H1 (cell line): ENCODE measurements around the gene ARHGAP15. TPM values are rescaled to one million over a fixed set of nuclear protein-coding genes. Genes with fewer than 3 reads are reported as not detected.

Experiments used
- CBX8 ChIP-seq: fragments of 300-800, 300-1000 bp; sonication (generic); IDR thresholded peaks from 2 replicates; pipeline ENCODE4 v1.7.1; 2016; ENCODE audit warnings: low read depth, low read length, borderline replicate concordance
- EP300 ChIP-seq, 2 experiments: IDR thresholded peaks; 1 replicate in 1 of 2; 2 replicates in 1 of 2; pipeline ENCODE4 v1.6.1; 2011 to 2012; ENCODE audit warnings: low read depth in 2 of 2, low read length in 2 of 2, mild to moderate bottlenecking in 2 of 2, borderline replicate concordance in 1 of 2, inconsistent platforms in 1 of 2, moderate library complexity in 1 of 2
- MAFK ChIP-seq: IDR thresholded peaks from 2 replicates; pipeline ENCODE4 v1.6.1; 2012; ENCODE audit warnings: low read depth, mild to moderate bottlenecking, improper control_type of control experiment, low read length
- NRF1 ChIP-seq: IDR thresholded peaks from 2 replicates; pipeline ENCODE4 v1.6.1; 2011; ENCODE audit warnings: mild to moderate bottlenecking, low read depth, low read length, improper control_type of control experiment
- RFX5 ChIP-seq: IDR thresholded peaks from 2 replicates; pipeline ENCODE4 v1.6.1; 2011; ENCODE audit warnings: low read depth, low read length, improper control_type of control experiment, borderline replicate concordance
- RNF2 ChIP-seq: fragments of 200-900, 300-1000 bp; sonication (generic); IDR thresholded peaks from 2 replicates; pipeline ENCODE4 v1.7.1; 2016; ENCODE audit warnings: borderline replicate concordance, low read depth, mild to moderate bottlenecking, antibody characterized with exemption, low read length; ENCODE audit not compliant: poor library complexity, severe bottlenecking; ENCODE audit errors: missing control alignments
- RXRA ChIP-seq: IDR thresholded peaks from 2 replicates; pipeline ENCODE4 v1.6.1; 2011; ENCODE audit warnings: low read depth, mild to moderate bottlenecking, low read length, moderate library complexity; ENCODE audit not compliant: insufficient read depth
- SIN3A ChIP-seq, 2 experiments: IDR thresholded peaks in 1 of 2; conservative IDR thresholded peaks in 1 of 2; 2 replicates each; pipeline ENCODE4 v1.6.1; 2011 to 2012; ENCODE audit warnings: low read length in 2 of 2, improper control_type of control experiment in 1 of 2, low read depth in 1 of 2, mild to moderate bottlenecking in 1 of 2
- polyA plus RNA-seq, 7 experiments: library from polyadenylated mRNA; depleted of rRNA in 3 of 7; stranded (reverse) in 5 of 7; unstranded in 2 of 7; fragments of >200 nt in 5 of 7; fragments of 200-250 nt in 2 of 7; gene quantifications; 1 replicate in 5 of 7; 2 replicates in 1 of 7; 4 replicates in 1 of 7; pipeline versions ENCODE4 v1.2.1 to v1.2.3, GENCODE V29; 2011 to 2013; ENCODE audit warnings: missing spikeins in 2 of 7, mixed read lengths in 2 of 7
- total RNA-seq: library from RNA; stranded (reverse); fragmentation: NEBNext Ultra II Directional; extraction: Animal tissue kit (Norgen Biotek cat#: 25700); gene quantifications from 2 replicates; pipeline ENCODE4 v1.2.1, GENCODE V29; 2021

The ARHGAP15 gene
- total and polyA plus RNA-seq, 2 of the 8 experiments (the other 6 are each of a cell fraction or from before 2014, with no cell fraction given) = not detected

- TF ChIP-seq RXRA (no peak), RFX5 (no peak), RNF2 (no peak), CBX8 (no peak), SIN3A (conservative IDR thresholded peaks at IDR 0.05 in 1 of 2, IDR thresholded peaks at IDR 0.05 in 1 of 2; ENCODE audit: low read depth in 1 of 2, low read length in 2 of 2) (no peak), MAFK (no peak), NRF1 (no peak), EP300 (IDR thresholded peaks at IDR 0.05; ENCODE audit: borderline replicate concordance in 1 of 2, low read depth in 2 of 2, low read length in 2 of 2) (no peak)
- TF ChIP-seq, all 59 proteins: peak for 0
Measured at GRCh38 chr2:143615562-143615961, 486.3 kb downstream of the ARHGAP15 start (continued).
